NB4 (cell line): ENCODE data around the gene ANG.

Source experiments
- MYC ChIP-seq: IDR thresholded peaks from 2 replicates; pipeline ENCODE4 v1.6.1; 2011; ENCODE audit warnings: low read depth, low read length
- POLR2A ChIP-seq: IDR thresholded peaks from 2 replicates; pipeline ENCODE4 v1.6.1; 2011; ENCODE audit warnings: mild to moderate bottlenecking; ENCODE audit not compliant: insufficient read length; ENCODE audit errors: extremely low read depth
- TF ChIP-seq, protein P1 (sequence below): IDR thresholded peaks from one replicate; pipeline ENCODE4 v1.5.1; 2012; ENCODE audit warnings: low read depth, low read length
- TF ChIP-seq, protein P2 (sequence below): IDR thresholded peaks from 2 replicates; pipeline ENCODE4 v1.6.1; 2011; ENCODE audit warnings: low read depth, low read length

DNA sequence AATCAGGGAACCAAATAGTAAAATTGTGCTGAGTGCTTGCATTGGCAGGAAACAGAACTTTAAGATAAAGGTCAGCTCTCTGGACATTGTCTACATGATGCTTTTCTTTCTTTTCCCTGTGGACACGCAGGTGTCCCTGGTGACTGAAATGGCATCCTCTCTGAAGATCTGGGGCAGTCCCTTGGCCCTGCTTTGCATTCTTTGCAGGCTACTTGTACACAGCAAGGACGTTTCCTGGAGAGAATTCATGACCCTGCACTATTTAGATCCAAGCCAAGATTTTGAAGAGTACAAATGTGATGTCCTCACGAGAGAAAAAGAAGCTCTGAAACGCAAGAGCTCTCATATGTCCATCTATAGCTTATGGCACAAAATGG is 45.9 kb downstream of the ANG start:
- TF ChIP-seq POLR2A (no peak), MYC (no peak)
- TF ChIP-seq, protein P1, sequence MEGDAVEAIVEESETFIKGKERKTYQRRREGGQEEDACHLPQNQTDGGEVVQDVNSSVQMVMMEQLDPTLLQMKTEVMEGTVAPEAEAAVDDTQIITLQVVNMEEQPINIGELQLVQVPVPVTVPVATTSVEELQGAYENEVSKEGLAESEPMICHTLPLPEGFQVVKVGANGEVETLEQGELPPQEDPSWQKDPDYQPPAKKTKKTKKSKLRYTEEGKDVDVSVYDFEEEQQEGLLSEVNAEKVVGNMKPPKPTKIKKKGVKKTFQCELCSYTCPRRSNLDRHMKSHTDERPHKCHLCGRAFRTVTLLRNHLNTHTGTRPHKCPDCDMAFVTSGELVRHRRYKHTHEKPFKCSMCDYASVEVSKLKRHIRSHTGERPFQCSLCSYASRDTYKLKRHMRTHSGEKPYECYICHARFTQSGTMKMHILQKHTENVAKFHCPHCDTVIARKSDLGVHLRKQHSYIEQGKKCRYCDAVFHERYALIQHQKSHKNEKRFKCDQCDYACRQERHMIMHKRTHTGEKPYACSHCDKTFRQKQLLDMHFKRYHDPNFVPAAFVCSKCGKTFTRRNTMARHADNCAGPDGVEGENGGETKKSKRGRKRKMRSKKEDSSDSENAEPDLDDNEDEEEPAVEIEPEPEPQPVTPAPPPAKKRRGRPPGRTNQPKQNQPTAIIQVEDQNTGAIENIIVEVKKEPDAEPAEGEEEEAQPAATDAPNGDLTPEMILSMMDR = no peak
- TF ChIP-seq, protein P2, sequence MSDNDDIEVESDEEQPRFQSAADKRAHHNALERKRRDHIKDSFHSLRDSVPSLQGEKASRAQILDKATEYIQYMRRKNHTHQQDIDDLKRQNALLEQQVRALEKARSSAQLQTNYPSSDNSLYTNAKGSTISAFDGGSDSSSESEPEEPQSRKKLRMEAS = no peak
